Measurements from ENCODE around the gene LRRC41. TPM values are rescaled to one million over a fixed set of nuclear protein-coding genes. Genes with fewer than 3 reads are reported as not detected.

Gene LRRC41
- total and polyA plus RNA-seq, 2 of the 13 experiments (the other 11 are each of a cell fraction or from before 2014, with no cell fraction given), result 48.1 to 53.6 TPM

DNA sequence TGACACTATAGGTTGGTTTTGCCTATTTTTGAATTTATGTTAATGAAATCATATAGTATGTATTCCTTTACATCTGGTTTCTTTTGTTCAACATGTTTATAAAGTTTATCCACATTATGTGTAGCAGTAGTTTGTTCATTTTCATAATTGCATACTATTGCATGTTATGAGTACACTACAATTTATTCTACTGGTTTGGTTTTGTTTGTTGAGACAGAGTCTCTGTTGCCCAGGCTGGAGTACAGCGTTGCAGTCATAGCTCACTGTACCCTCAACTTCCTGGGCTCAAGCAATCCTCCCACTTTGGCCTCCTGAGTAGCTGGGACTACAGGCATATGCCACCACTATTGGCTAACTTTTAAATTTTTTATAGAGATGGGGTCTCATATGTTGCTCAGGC, 34.8 kb downstream of the LRRC41 start (continued):
- no peak for TF ChIP-seq NAIF1 (CRISPR knock-in tag; IDR thresholded peaks at IDR 0.05; ENCODE audit: borderline replicate concordance)
- TF ChIP-seq IKZF4 (CRISPR knock-in tag; IDR thresholded peaks at IDR 0.05; ENCODE audit: borderline replicate concordance, low read depth, not compliant biosample characterization), result no peak
- no peak for TF ChIP-seq ZNF816 (CRISPR knock-in tag; IDR thresholded peaks at IDR 0.05; ENCODE audit: borderline replicate concordance)
- no peak for TF ChIP-seq ZNF337 (CRISPR knock-in tag; IDR thresholded peaks at IDR 0.05; ENCODE audit: borderline replicate concordance, low read depth)

GRCh38 chr1:46263146-46263545, 40.3 kb downstream of the LRRC41 start:
- Histone ChIP-seq H2AFZ (ENCODE audit: low read length) (no peak overlapping the region), H3K4me2 (ENCODE audit: low read depth, low read length) (no peak overlapping the region), H4K20me1 (ENCODE audit: insufficient read depth, low read length) (no peaks in the 10 kb centered on the region), H3K27me3 (ENCODE audit: control insufficient read depth in 1 of 2, insufficient read depth in 2 of 2, low read length in 2 of 2) (no peaks in the 10 kb centered on the region), H3K79me2 (ENCODE audit: insufficient read depth, low read length) (no peaks in the 10 kb centered on the region), H3K9me3 (ENCODE audit: low read length) (no peaks in the 10 kb centered on the region), H3K27ac (ENCODE audit: extremely low read length, insufficient read depth, low read length) (no peak overlapping the region), H3K4me1 (ENCODE audit: insufficient read depth, low read length) (no peaks in the 10 kb centered on the region), H3K9ac (ENCODE audit: insufficient read depth, low read depth, low read length) (no peak overlapping the region), H3K4me3 (replicated peaks in 1 of 3; ENCODE audit: insufficient read depth in 1 of 3, low read depth in 2 of 3, low read length in 3 of 3) (no peak overlapping the region), H3K36me3 (replicated peaks in 1 of 2; ENCODE audit: control insufficient read depth in 1 of 2, insufficient read depth in 2 of 2, low read length in 2 of 2) (peaks cover 40 to 94% of the 10 kb centered on the region in 2 experiments)
- DNase-seq (ENCODE audit: low spot score), result no peak
- intact Hi-C loops (cut with micrococcal nuclease; ENCODE audit: unreplicated experiment) (no loop called here), in situ Hi-C loops (cut with HindIII; ENCODE audit: extremely low pct_ligation_motif_present, low pct_unique_long_range_greater_than_20kb) (no loop called here)
- 100% methylated on average over 2 of the region's 2 CpGs for WGBS (ENCODE audit: low lambda C conversion rate)
- TF ChIP-seq ATF4 (CRISPR knock-in tag; IDR thresholded peaks at IDR 0.05) (no peak), JDP2 (CRISPR knock-in tag; IDR thresholded peaks at IDR 0.05; ENCODE audit: borderline replicate concordance) (no peak), ZNF709 (CRISPR knock-in tag; IDR thresholded peaks at IDR 0.05) (no peak), MXD4 (CRISPR knock-in tag; IDR thresholded peaks at IDR 0.05) (no peak), RBM22 (optimal IDR thresholded peaks at IDR 0.05; ENCODE audit: low read length) (no peak), SMARCC2 (IDR thresholded peaks at IDR 0.05) (no peak), RBFOX2 (IDR thresholded peaks at IDR 0.05; ENCODE audit: low read depth, low read length) (no peak), ZNF33A (CRISPR knock-in tag; IDR thresholded peaks at IDR 0.05; ENCODE audit: borderline replicate concordance) (no peak), ZNF260 (CRISPR knock-in tag; IDR thresholded peaks at IDR 0.05; ENCODE audit: borderline replicate concordance, low read depth) (no peak), PRDM4 (CRISPR knock-in tag; IDR thresholded peaks at IDR 0.05; ENCODE audit: borderline replicate concordance) (no peak), RXRA (CRISPR knock-in tag; IDR thresholded peaks at IDR 0.05) (no peak), SMARCE1 (IDR thresholded peaks at IDR 0.05; ENCODE audit: borderline replicate concordance) (no peak)
- TF ChIP-seq, protein P1, sequence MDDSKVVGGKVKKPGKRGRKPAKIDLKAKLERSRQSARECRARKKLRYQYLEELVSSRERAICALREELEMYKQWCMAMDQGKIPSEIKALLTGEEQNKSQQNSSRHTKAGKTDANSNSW (CRISPR knock-in tag; IDR thresholded peaks at IDR 0.05; ENCODE audit: borderline replicate concordance), result no peak
- ATAC-seq, result no peak
- ChIA-PET POLR2A (no interaction called here), CTCF (ENCODE audit: low intra/inter-chr PET ratio, low total read pairs) (no interaction called here)
- BruUV-seq (replicated peaks), result no TSS peak
- FAIRE-seq, result no peak
